Islet of Langerhans (tissue), 1 donor: ENCODE results near the gene CECR2.

Experiments used
- FAIRE-seq: peaks from one replicate; lab custom pipeline; 2011; peaks lifted over from hg19 to GRCh38; lab: Jason Lieb, UNC

CECR2 gene

GRCh38 chr22:17369439-17370025 is at the start of gene CECR2:
Gene CECR2, plus strand, starts transcription at chr22:17369460. Its CDS starts 324 bp downstream, at chr22:17369784.
- FAIRE-seq = no peak

GRCh38 chr22:17319546-17319945 is 49.7 kb upstream of the CECR2 start:
- FAIRE-seq = no peak

GRCh38 chr22:17322511-17322910 is 46.7 kb upstream of the CECR2 start:
- FAIRE-seq = no peak

- no peak for FAIRE-seq
These were observed 37.6 kb upstream of the CECR2 start for GRCh38 chr22:17331690-17332089.

GRCh38 chr22:17332109-17332800 is 37.0 kb upstream of the CECR2 start:
- FAIRE-seq = no peak

- no peak for FAIRE-seq
These were observed 35.2 kb upstream of the CECR2 start for GRCh38 chr22:17334059-17334458.

GRCh38 chr22:17334983-17335382 is 34.3 kb upstream of the CECR2 start:
- FAIRE-seq = no peak

GRCh38 chr22:17336061-17336460 is 33.2 kb upstream of the CECR2 start:
- FAIRE-seq = peak; percentile 43

GRCh38 chr22:17337639-17338038 is 31.6 kb upstream of the CECR2 start:
- no peak for FAIRE-seq

- FAIRE-seq = no peak
These were observed 30.1 kb upstream of the CECR2 start for GRCh38 chr22:17339095-17339693.

GRCh38 chr22:17342361-17342760 is 26.9 kb upstream of the CECR2 start:
- FAIRE-seq = no peak

- no peak for FAIRE-seq
These were observed 25.5 kb upstream of the CECR2 start for GRCh38 chr22:17343766-17344165.

- FAIRE-seq = no peak
These were observed 22.7 kb upstream of the CECR2 start for GRCh38 chr22:17346578-17346977.

GRCh38 chr22:17347724-17348123 is 21.5 kb upstream of the CECR2 start:
- FAIRE-seq = no peak

GRCh38 chr22:17348464-17349103 is 20.7 kb upstream of the CECR2 start:
- no peak for FAIRE-seq

- FAIRE-seq = no peak
These were observed 20.1 kb upstream of the CECR2 start for GRCh38 chr22:17349172-17349571.

- FAIRE-seq = no peak
These were observed 19.0 kb upstream of the CECR2 start for GRCh38 chr22:17350292-17350691.

- no peak for FAIRE-seq
These were observed 16.5 kb upstream of the CECR2 start for GRCh38 chr22:17352798-17353197.

GRCh38 chr22:17357688-17358087 is 11.6 kb upstream of the CECR2 start:
- no peak for FAIRE-seq

GRCh38 chr22:17358415-17358814 is 10.8 kb upstream of the CECR2 start:
- FAIRE-seq = no peak

- FAIRE-seq = no peak
These were observed 9.8 kb upstream of the CECR2 start for GRCh38 chr22:17359501-17359900.

GRCh38 chr22:17366329-17366728 is 2.9 kb upstream of the CECR2 start:
- FAIRE-seq = no peak

- FAIRE-seq = no peak
These were observed 2.4 kb upstream of the CECR2 start for GRCh38 chr22:17366830-17367229.
